Effector memory CD8-positive, alpha-beta T cell (primary cell): Measurements from ENCODE around the gene ATAD2B.

Experiments
- ATAC-seq: fragments of 150-1000 bp; cut with Tn5 transposase; replicated peaks from 2 replicates; pipeline ENCODE4 v1.10.0; 2021; ENCODE audit warnings: mild to moderate bottlenecking, moderate library complexity
- DNase-seq, 3 experiments: peaks; one replicate each; pipeline ENCODE4 v3.0.0; 2021
- H3K27ac Mint-ChIP-seq, 2 donors: one replicate each; pipeline ENCODE4 v1.8.0; 2022; ENCODE audit warnings: mild to moderate bottlenecking in 2 of 2, mixed read lengths in 2 of 2, moderate library complexity in 2 of 2
- H3K27me3 Mint-ChIP-seq, 2 donors: one replicate each; pipeline ENCODE4 v1.8.0; 2022; ENCODE audit warnings: mixed read lengths in 2 of 2
- H3K36me3 Mint-ChIP-seq: one replicate; pipeline ENCODE4 v1.8.0; 2022; ENCODE audit warnings: mild to moderate bottlenecking, moderate library complexity, mixed read lengths; ENCODE audit not compliant: insufficient read depth
- H3K4me1 Mint-ChIP-seq, 2 donors: one replicate each; pipeline ENCODE4 v1.8.0; 2022; ENCODE audit warnings: low read depth in 2 of 2, mixed read lengths in 2 of 2
- H3K4me3 Mint-ChIP-seq, 2 donors: one replicate each; pipeline ENCODE4 v1.8.0; 2022; ENCODE audit warnings: mild to moderate bottlenecking in 2 of 2, mixed read lengths in 2 of 2, moderate library complexity in 2 of 2
- H3K9me3 Mint-ChIP-seq, 2 donors: one replicate each; pipeline ENCODE4 v1.8.0; 2022; ENCODE audit warnings: mixed read lengths in 2 of 2

ATAD2B gene

DNA sequence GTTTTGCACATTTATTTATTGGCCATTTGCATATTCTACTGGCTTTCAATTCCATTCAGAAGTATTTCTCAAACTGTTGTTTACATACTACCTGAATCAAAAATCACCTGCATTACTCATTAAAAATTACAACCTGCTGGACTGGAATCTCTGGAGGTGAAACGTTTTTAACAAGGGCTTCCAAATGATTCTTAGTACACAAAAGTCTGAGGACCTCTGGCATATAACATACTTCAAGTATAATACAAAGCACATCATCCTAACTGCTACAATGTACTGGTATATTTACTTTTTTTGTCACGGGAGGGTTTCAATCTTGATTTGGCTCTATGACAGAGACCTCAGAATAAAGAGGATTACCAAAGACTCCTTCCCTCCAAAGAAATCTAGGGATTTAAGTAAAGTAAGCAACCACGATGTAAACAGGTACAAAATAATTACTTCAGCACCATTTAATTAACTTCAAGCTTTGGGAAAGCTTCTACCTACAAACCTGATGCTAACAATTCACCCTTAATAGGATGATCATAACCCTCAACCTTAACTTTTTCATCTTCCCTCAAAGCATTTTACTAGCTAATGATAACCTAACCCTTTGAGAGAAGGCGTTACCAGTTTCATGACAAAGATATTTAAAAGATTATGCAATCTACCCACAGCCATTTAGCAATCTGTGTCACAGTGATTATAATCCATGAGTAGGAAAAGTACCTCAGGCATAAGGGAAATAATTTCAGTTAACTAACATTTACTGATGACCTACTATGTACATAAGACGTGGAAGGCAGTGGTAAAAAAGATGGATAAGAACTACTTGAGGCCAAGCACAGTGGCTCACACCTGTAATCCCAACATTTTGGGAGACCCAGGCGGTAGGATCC, 24.7 kb downstream of the ATAD2B start:
- no peaks in the 10 kb centered on the region for H3K9me3 Mint-ChIP-seq
- H3K27me3 Mint-ChIP-seq: no peaks in the 10 kb centered on the region
- DNase-seq: no peak
- H3K4me3 Mint-ChIP-seq: no peak overlapping the region
- no peak overlapping the region for H3K27ac Mint-ChIP-seq
- ATAC-seq: no peak
- H3K4me1 Mint-ChIP-seq: peaks cover 16 to 38% of the 10 kb centered on the region in 2 donors
- no peaks in the 10 kb centered on the region for H3K36me3 Mint-ChIP-seq

DNA sequence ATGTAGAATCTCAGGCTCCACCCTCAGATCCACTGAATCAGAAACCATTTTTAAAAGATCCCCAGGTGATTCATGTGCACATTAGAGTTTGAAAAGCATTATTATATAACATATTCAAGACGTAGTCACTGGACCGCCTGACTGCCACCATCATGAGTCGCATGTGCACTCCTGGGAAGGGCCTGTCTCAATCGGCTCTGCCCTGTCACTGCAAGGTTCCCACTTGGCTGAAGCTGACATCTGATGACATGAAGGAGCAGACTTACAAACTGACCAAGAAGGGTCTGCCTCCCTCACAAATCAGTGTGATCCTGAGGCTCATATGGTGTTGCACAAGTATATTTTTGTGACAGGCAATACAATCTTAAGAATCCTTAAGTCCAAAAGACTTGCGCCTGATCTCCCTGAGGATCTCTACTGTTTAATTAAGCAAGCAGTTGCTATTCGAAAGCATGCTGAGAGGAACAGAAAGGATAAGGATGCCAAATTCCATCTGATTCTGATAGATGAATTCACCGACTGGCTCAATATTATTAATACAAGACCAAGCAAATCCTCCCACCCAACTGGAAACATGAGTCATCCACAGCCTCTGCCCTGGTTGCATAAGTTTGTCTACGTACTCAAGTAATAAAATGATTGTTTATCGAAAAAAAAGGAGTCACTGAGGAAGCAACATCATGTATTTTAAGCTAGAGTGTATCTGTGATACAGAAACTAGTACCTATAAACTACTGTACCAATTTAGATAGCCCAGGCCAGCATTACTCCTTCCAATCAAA, 26.2 kb downstream of the ATAD2B start:
- ATAC-seq (no peak), DNase-seq (no peak)
- Mint-ChIP-seq H3K4me1 (peaks cover 19 to 43% of the 10 kb centered on the region in 2 donors), H3K4me3 (no peak overlapping the region), H3K27me3 (no peaks in the 10 kb centered on the region), H3K9me3 (no peaks in the 10 kb centered on the region), H3K36me3 (no peaks in the 10 kb centered on the region), H3K27ac (peak overlapping the region in 1 of 2 donors; percentile 1)

- ATAC-seq (no peak), DNase-seq (no peak)
- H3K4me3 Mint-ChIP-seq: no peak overlapping the region
- no peaks in the 10 kb centered on the region for H3K36me3 Mint-ChIP-seq
- H3K27me3 Mint-ChIP-seq: no peaks in the 10 kb centered on the region
- H3K27ac Mint-ChIP-seq: no peak overlapping the region
- peaks cover 19 to 40% of the 10 kb centered on the region in 2 donors for H3K4me1 Mint-ChIP-seq
- no peaks in the 10 kb centered on the region for H3K9me3 Mint-ChIP-seq
These were observed 26.8 kb downstream of the ATAD2B start for GRCh38 chr2:23900133-23900532.

- H3K27ac Mint-ChIP-seq: peak overlapping the region in 1 of 2 donors; percentile 12
- peaks cover 39% of the 10 kb centered on the region for H3K36me3 Mint-ChIP-seq
- DNase-seq: no peak
- no peaks in the 10 kb centered on the region for H3K9me3 Mint-ChIP-seq
- ATAC-seq: no peak
- H3K27me3 Mint-ChIP-seq: no peaks in the 10 kb centered on the region
- no peak overlapping the region for H3K4me3 Mint-ChIP-seq
- peaks cover 0 to 6% of the 10 kb centered on the region in 2 donors for H3K4me1 Mint-ChIP-seq
These were observed 55.7 kb downstream of the ATAD2B start for GRCh38 chr2:23871206-23871605.

GRCh38 chr2:23867449-23867848, 59.5 kb downstream of the ATAD2B start:
- Mint-ChIP-seq H3K27ac (peak overlapping the region in 1 of 2 donors; percentile 3), H3K4me1 (peaks cover 0 to 6% of the 10 kb centered on the region in 2 donors), H3K27me3 (no peaks in the 10 kb centered on the region), H3K4me3 (no peak overlapping the region), H3K36me3 (peaks cover 50% of the 10 kb centered on the region), H3K9me3 (no peaks in the 10 kb centered on the region)
- DNase-seq: no peak
- no peak for ATAC-seq

- Mint-ChIP-seq H3K36me3 (peaks cover 57% of the 10 kb centered on the region), H3K27ac (no peak overlapping the region), H3K4me1 (peaks cover 0 to 10% of the 10 kb centered on the region in 2 donors), H3K9me3 (no peaks in the 10 kb centered on the region), H3K4me3 (no peak overlapping the region), H3K27me3 (no peaks in the 10 kb centered on the region)
- ATAC-seq (no peak), DNase-seq (no peak)
These were observed 64.1 kb downstream of the ATAD2B start for GRCh38 chr2:23862716-23863426.

- no peak overlapping the region for H3K4me3 Mint-ChIP-seq
- peaks cover 0 to 5% of the 10 kb centered on the region in 2 donors for H3K4me1 Mint-ChIP-seq
- peaks cover 54% of the 10 kb centered on the region for H3K36me3 Mint-ChIP-seq
- DNase-seq: no peak
- no peak for ATAC-seq
- H3K27ac Mint-ChIP-seq: no peak overlapping the region
- no peaks in the 10 kb centered on the region for H3K9me3 Mint-ChIP-seq
- H3K27me3 Mint-ChIP-seq: no peaks in the 10 kb centered on the region
These were observed 65.0 kb downstream of the ATAD2B start for GRCh38 chr2:23861952-23862351.

GRCh38 chr2:23859983-23860382, 66.9 kb downstream of the ATAD2B start:
- H3K36me3 Mint-ChIP-seq: peaks cover 55% of the 10 kb centered on the region
- H3K4me3 Mint-ChIP-seq: no peak overlapping the region
- H3K9me3 Mint-ChIP-seq: no peaks in the 10 kb centered on the region
- peak overlapping the region in 1 of 2 donors; percentile 12 for H3K27ac Mint-ChIP-seq
- DNase-seq: no peak
- H3K27me3 Mint-ChIP-seq: no peaks in the 10 kb centered on the region
- H3K4me1 Mint-ChIP-seq: peaks cover 0 to 4% of the 10 kb centered on the region in 2 donors
- ATAC-seq: no peak

- H3K9me3 Mint-ChIP-seq: no peaks in the 10 kb centered on the region
- ATAC-seq (no peak), DNase-seq (no peak)
- no peak overlapping the region for H3K27ac Mint-ChIP-seq
- H3K4me3 Mint-ChIP-seq: no peak overlapping the region
- H3K4me1 Mint-ChIP-seq: peaks cover 0 to 4% of the 10 kb centered on the region in 2 donors
- no peaks in the 10 kb centered on the region for H3K27me3 Mint-ChIP-seq
- H3K36me3 Mint-ChIP-seq: peaks cover 60% of the 10 kb centered on the region
These were observed 67.7 kb downstream of the ATAD2B start for GRCh38 chr2:23859234-23859633.

- H3K27ac Mint-ChIP-seq: peak overlapping the region; percentile 9 to 42
- peaks cover 25% of the 10 kb centered on the region for H3K36me3 Mint-ChIP-seq
- H3K4me3 Mint-ChIP-seq: no peak overlapping the region
- no peaks in the 10 kb centered on the region for H3K27me3 Mint-ChIP-seq
- ATAC-seq (no peak), DNase-seq (no peak)
- H3K9me3 Mint-ChIP-seq: no peaks in the 10 kb centered on the region
- peaks cover 4 to 8% of the 10 kb centered on the region in 2 donors for H3K4me1 Mint-ChIP-seq
These were observed 76.2 kb downstream of the ATAD2B start for GRCh38 chr2:23850564-23851256.

DNA sequence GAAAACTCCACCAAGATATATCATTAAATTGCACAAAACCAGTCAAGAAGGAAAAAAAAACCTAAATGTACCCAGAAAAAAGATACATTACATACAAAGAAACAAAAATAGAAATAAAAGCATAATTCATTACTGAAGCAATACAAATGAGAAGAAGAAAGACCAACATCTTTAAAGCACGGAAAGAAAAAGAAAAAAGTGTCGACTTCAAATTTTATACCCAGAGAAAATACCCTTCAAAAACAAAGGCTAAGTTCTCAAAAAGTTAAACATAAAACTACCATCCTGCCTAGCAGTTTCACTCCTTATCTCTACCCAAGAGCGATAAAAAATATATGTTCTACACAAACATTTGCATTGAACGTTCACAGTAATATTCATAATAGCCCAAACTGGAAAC, 82.0 kb downstream of the ATAD2B start:
- H3K27me3 Mint-ChIP-seq: no peaks in the 10 kb centered on the region
- H3K4me3 Mint-ChIP-seq: no peak overlapping the region
- DNase-seq (no peak), ATAC-seq (no peak)
- peaks cover 8% of the 10 kb centered on the region for H3K36me3 Mint-ChIP-seq
- H3K4me1 Mint-ChIP-seq: peaks cover 0 to 19% of the 10 kb centered on the region in 2 donors
- no peak overlapping the region for H3K27ac Mint-ChIP-seq
- H3K9me3 Mint-ChIP-seq: no peaks in the 10 kb centered on the region

DNA sequence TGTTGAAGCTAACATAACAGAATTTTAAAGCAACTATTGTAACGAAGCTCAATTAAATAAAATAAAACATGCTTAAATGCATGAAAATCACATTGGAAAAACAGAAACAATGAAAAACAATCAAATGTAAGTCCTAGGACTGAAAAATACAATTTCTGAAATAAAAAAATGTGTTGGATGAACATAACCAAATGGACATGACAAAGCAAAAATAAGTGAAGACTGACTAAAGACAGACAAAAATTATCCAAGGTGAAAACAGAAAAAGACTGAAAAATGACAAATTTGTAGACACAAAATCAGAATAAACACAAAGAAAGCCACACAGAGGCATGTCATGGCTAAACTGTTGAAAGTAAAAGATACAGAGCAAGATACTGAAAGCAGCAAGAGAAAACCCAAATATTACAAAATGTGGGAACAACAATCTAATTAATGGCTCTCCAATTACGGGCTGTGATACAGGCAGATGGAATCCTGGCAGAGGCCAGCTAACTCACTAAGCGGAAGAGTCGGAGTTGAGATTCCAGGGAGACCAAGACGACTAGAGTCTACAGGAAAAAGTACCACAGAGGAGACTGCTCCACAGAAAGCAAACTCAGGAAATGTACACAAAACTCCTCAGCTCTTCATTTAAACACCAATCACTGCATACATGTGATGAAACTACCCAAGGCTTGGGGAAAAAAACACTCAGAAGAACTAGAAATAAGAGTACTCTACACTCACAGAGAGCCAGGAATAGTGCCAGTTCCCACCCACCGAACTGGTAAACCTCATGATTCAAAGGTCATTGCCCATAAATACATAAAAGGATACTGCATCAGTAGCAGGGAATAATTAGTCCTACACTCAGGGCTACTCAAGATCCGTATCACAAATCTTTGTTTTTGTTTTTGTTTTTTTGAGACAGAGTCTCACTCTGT, 83.6 kb downstream of the ATAD2B start:
- Mint-ChIP-seq H3K9me3 (no peaks in the 10 kb centered on the region), H3K4me3 (no peak overlapping the region), H3K4me1 (peaks cover 0 to 19% of the 10 kb centered on the region in 2 donors), H3K36me3 (peaks cover 8% of the 10 kb centered on the region), H3K27ac (no peak overlapping the region), H3K27me3 (no peaks in the 10 kb centered on the region)
- DNase-seq: no peak
- no peak for ATAC-seq
